Measurements from ENCODE around the gene DLGAP1.

The DLGAP1 gene

DNA sequence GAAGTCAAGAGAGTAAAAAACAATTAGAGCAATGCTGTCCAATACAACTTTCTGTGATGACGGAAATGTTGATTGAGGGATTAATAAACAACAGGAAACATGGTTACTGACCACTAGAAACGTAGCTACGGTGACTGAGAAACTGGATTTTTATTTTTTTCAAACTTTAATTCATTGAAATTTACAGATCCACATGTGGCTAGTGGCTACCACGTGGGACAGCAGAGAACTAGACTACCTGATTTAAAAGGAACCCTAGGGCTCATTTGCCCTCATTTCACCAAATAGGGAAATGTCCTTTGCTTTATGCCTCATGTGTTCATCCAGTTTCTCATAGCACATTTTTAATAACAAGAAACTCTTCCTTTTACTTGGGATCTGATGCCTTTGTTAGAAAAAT is 592.1 kb downstream of the DLGAP1 start:
- no peak for DNase-seq (ENCODE audit: low read depth)

GRCh38 chr18:3861495-3861894 is 593.6 kb downstream of the DLGAP1 start:
- no peak for DNase-seq (ENCODE audit: low read depth)

DNA sequence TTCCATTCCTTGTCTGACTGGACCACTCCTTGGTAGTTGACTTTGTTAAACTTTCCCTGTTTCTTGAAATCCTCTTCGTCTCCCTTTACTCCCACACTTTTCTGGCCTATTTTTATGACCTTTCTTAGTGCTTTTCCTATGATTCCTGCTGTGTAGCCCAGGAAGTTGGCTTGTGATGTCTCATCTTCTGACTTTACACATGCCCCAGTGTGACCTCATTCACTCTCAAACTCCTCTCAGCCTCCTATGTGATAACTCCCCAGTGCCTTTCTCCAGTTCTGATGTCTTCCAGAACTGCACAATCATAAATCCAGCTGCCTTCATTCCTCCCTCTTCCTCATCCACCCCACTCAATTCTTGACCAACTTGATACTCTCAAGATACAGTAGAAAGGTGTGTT is 597.6 kb downstream of the DLGAP1 start:
- DNase-seq (ENCODE audit: low read depth): no peak

DNA sequence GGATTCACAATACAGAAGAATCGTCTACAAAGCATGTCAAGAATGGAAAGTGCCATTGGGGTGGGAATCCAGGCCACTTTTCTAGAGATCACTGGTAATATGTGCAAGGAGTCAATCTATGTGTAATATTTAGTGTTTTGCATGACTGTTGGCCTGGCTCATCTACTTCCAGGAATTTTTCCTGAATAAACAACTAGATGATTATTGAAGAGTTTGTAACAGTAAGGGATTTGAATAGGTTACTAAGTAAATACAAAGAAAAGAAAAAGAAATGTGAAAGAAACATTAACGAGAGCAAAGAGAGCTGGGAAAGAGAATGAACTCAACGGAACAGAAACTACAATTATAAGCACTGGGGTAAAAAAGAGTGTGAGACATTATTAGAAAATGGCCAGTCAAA is 599.1 kb downstream of the DLGAP1 start:
- DNase-seq (ENCODE audit: low read depth): no peak

- no peak for DNase-seq (ENCODE audit: low read depth)
Measured at GRCh38 chr18:3852321-3852720, 602.8 kb downstream of the DLGAP1 start.

DNA sequence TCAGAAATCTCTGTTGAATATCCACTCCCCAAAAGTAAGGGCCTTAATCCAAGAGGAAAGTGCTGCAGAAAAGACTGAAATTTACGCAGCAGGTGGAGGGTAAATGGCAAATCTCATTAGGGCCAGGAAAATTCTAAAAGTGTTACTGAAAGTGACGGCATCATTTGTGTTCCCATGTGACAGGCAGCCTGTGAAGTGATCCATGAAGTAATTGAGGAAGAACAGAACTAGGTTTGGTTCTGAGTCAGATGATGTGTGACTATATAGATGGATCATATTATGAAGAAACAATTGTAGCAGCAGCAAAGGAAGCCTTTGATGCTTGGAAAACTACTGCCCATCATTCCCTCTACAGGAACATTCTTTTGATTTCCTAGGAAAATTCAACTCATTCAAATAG is 603.9 kb downstream of the DLGAP1 start:
- DNase-seq (ENCODE audit: low read depth): no peak

- no peak for DNase-seq (ENCODE audit: low read depth)
Measured at GRCh38 chr18:3848316-3848715, 606.8 kb downstream of the DLGAP1 start.

- DNase-seq (ENCODE audit: low read depth): no peak
Measured at GRCh38 chr18:3845161-3845560, 609.9 kb downstream of the DLGAP1 start.

- no peak for DNase-seq (ENCODE audit: low read depth)
Measured at GRCh38 chr18:3842844-3843243, 612.3 kb downstream of the DLGAP1 start.

DNA sequence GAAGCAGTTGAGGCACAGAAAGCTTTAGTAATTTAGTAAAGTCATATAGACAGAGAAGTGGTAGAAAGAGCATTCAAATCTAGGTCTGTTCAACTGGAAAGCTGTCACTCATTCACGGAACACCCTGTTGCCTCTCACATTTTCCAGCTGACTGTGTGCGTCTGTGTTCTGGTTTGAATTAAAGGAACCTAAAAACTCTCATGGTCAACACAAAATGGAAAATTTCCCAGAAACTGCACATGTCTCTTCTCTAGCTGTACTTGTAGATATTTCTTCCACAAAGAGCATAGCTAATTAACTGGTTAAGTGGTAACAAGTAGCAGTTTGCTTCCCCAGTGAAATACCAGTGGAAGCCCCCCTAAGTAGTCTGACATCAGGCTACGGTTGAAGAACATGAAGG is 614.3 kb downstream of the DLGAP1 start:
- DNase-seq (ENCODE audit: low read depth): no peak

GRCh38 chr18:3839581-3839981 is 615.5 kb downstream of the DLGAP1 start:
- DNase-seq (ENCODE audit: low read depth): no peak

DNA sequence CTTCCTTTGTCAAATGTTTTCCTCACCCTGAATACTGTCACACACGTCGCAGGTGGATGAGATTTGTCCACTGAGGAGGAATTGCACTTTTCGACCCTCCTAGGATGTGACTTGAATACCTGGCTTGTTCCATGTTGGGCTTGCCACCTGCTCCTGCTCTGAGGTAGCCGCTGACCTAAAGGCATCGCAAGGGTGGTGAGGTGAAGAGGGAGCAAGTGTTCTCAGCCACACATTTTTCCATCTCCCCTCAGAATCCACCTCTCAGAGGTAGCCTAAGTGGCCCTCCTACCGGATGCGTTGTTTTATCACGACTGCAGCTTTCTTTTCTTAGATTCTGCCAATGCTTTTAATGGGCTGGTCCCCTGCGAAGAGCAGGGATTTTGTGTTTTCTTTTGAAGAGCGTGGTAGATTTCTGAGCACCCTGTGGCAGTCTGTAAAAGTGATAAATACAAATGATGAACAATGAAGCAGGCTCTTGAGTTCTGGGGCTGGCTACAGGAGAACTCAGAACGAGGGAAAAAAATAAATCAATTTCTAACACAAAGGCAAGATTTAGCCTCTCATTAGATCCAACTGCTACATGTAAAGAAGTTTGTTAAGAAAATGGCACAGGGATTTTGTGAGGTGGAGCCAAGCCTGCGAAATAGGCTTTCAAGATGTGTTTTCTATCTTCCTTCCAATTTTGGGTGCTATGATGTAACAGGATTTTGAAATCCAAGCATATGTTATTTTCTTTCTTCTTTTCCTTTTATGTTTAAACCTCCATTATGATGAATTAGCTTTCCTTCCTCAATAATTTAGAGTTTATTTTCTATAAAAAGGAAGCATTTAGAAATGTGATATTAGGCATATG is 618.4 kb downstream of the DLGAP1 start:
- DNase-seq (ENCODE audit: low read depth): no peak

- no peak for DNase-seq (ENCODE audit: low read depth)
Measured at GRCh38 chr18:3832025-3832638, 623.0 kb downstream of the DLGAP1 start.

DNA sequence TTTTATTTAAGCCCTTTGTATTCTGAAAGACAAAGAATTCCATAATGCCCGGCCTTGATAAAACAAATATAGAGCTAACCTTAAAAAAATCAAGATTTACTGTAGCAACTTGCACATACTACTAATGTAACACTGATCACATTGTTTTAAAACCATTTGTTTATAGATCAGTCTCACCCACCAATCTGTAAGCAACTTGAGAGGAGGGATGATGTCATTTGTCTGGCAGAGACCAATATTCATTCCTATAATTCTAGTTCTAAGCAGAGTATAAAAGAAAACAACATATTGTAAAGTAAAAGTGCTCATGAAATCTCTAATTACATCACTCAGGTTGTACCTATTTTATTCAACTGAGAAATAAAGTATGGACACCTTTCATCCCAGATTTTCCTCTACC is 624.5 kb downstream of the DLGAP1 start:
- no peak for DNase-seq (ENCODE audit: low read depth)

DNA sequence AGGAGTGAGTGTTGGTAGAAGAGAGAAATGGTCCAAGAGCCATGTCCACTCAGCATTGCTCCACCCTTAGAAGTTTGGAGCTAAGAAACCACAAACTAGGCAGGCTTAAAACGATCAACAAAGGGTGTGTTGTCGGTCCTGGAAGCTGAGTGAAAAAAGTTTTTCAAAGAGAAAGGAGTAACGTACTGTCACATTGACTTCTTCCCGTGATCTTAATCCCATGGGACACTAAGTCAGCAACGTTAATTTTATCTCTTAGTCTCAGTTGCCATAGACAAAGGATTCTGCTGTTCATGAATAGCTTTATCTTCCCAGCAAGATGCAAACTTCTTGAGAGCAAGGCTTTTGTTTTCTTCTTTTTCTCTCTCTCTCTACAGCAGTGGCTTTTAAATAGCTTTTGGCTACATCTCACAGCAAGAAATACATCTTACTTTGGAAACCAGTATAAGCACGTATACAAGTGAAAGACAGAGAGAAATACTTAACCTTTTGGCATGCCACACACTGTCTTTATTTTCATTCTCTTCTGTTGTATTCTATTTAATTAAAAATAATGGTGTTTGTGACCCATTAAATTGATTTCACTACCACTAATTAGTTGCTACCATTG is 627.8 kb downstream of the DLGAP1 start:
- DNase-seq (ENCODE audit: low read depth): no peak

DNA sequence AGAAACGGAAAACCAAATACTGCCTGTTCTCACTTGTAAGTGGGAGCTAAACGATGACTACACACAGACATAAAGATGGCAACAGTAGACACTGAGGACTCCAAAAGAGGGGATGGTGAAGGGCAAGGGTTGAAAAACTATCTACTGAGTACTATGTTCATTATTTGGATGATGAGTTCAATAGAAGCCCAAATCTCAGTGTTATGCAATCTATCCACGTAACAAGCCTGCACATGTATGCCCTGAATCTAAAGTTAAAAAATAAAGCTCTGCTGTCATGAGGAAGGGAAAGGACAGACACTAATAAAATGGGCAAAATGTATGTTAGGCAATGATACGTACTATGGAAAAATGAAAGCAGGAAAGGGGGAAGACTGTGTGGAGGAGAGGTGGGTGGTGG is 629.1 kb downstream of the DLGAP1 start:
- no peak for DNase-seq (ENCODE audit: low read depth)

DNA sequence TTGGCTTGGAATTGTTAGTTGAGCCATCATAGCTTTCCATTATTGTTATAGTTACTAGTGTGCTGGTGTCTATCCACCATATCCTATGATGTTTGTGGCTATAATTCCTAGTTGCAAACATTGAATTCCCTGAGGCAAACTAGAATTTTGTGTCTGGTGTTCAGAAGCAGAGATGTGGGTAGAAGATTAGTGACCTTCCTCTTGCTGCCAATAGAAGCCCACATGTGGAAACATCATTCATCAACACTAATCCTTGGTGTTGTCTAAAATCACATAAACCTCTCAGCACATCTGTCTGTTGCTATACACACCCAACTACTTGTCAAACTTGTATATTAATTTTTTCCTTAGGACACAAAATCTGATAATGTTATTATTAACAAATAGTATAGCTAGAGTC is 631.0 kb downstream of the DLGAP1 start:
- DNase-seq (ENCODE audit: low read depth): no peak

DNA sequence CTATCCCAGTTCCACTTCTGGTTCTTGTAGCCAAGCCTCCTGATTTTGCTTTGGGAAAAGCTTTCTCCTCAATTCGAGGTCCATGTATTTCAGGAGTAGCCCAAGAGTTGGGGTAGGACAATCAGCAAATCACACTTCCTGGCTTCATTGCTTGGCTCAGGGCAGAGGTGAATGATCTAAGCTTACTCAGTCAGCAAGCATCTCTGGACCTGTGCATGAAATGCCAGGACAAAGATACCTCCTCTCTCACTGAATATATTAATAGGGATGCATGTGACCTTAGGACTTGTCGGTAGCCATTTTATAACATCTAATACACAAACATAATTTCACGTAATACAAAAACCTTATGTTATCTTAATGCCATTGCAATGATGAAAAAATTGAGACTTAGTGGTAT is 632.0 kb downstream of the DLGAP1 start:
- DNase-seq (ENCODE audit: low read depth): no peak

DNA sequence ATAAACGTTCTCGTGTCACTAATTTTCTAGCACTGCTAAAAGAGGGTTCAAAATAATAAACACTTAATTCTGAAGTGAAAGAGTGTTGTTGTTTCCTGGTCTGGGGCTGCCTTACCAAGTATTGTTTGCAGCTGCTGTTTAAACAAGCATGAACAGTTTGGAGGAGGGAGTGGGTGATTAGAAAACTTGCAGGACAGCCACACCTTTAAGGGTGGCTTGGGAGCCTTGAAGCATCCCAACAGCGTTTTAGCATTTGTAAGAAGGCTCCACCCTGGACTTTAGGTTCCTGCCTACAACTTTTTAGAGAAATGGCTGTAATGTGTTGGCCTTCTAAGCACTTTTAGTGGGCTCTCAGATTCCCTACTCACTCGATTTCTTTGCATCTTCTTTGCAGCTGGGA is 633.6 kb downstream of the DLGAP1 start:
- DNase-seq (ENCODE audit: low read depth): no peak

DNA sequence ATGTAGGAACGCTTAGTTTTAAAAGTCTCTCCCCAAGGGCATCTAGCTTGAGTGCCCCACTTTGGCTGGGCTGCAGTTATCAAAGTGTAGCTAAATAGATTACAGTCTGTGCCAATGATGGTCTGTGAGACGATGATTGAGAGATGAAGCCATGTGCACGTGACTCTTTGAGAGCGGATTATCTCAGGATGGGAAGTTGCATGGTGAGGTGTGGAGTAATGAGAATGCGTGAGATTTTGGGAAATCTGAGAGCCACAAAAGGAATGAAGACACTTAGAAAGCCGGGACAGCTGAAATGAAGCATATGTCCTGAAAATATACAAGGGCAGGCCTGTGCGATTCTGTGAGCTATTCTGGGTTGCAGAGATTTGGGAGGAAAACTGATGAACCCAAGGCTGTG is 635.1 kb downstream of the DLGAP1 start:
- DNase-seq (ENCODE audit: low read depth): no peak

GRCh38 chr18:3816610-3817363 is 638.3 kb downstream of the DLGAP1 start:
- DNase-seq (ENCODE audit: low read depth): no peak

- DNase-seq (ENCODE audit: low read depth): no peak
Measured at GRCh38 chr18:3815991-3816390, 639.1 kb downstream of the DLGAP1 start.

- DNase-seq (ENCODE audit: low read depth): no peak
Measured at GRCh38 chr18:3814816-3815215, 640.3 kb downstream of the DLGAP1 start.

All from HS-27A (cell line).